ENCODE measurements around the gene NR2C2. TPM values are rescaled to one million over a fixed set of nuclear protein-coding genes. Genes with fewer than 3 reads are reported as not detected.

NR2C2 gene
- total and polyA plus RNA-seq, 9 of the 15 experiments (the other 6 are each of a cell fraction or from before 2014, with no cell fraction given), result 6.1 to 33.0 (median 14.6) TPM

GRCh38 chr3:14991151-14991742, 43.9 kb downstream of the NR2C2 start:
- no peak overlapping the region for H3K4me2 ChIP-seq (ENCODE audit: insufficient read depth, low read length)
- no TSS peak for BruUV-seq (replicated peaks)
- peaks cover 8% of the 10 kb centered on the region; the same call in 1 of the 2 replicates for H4K20me1 ChIP-seq (replicated peaks; ENCODE audit: control insufficient read depth, insufficient read depth, low read length)
- FAIRE-seq (no peak), ATAC-seq (no peak), DNase-seq (ENCODE audit: extremely low read depth in 1 of 4, low spot score in 3 of 4) (no peak)
- TF ChIP-seq, protein P1, sequence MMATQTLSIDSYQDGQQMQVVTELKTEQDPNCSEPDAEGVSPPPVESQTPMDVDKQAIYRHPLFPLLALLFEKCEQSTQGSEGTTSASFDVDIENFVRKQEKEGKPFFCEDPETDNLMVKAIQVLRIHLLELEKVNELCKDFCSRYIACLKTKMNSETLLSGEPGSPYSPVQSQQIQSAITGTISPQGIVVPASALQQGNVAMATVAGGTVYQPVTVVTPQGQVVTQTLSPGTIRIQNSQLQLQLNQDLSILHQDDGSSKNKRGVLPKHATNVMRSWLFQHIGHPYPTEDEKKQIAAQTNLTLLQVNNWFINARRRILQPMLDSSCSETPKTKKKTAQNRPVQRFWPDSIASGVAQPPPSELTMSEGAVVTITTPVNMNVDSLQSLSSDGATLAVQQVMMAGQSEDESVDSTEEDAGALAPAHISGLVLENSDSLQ (IDR thresholded peaks at IDR 0.05), result no peak
- no peak overlapping the region for H3K27ac ChIP-seq (ENCODE audit: extremely low read depth, low read depth, low read length)
- H3K9me1 ChIP-seq (ENCODE audit: control insufficient read depth, insufficient read depth, low read length), result no peaks in the 10 kb centered on the region
- no peak overlapping the region for H2AFZ ChIP-seq (ENCODE audit: low read depth, low read length)
- in situ Hi-C loops (cut with MboI), result no loop called here
- H3K9me3 ChIP-seq (replicated peaks; ENCODE audit: control insufficient read depth, insufficient read depth, low read depth, low read length), result no peaks in the 10 kb centered on the region
- H3K4me1 ChIP-seq (replicated peaks in 1 of 2; ENCODE audit: control insufficient read depth in 2 of 2, insufficient read depth in 2 of 2, low read length in 2 of 2), result no peaks in the 10 kb centered on the region
- peaks cover 23% of the 10 kb centered on the region for H3K79me2 ChIP-seq (ENCODE audit: control insufficient read depth, insufficient read depth, low read length)
- intact Hi-C loops (cut with micrococcal nuclease), result no loop called here
- no peaks in the 10 kb centered on the region for H3K27me3 ChIP-seq (ENCODE audit: control insufficient read depth in 2 of 2, insufficient read depth in 2 of 2, low read length in 2 of 2)
- no peak overlapping the region for H3K4me3 ChIP-seq
- H3K9ac ChIP-seq (ENCODE audit: insufficient read depth in 1 of 2, low read depth in 2 of 2, low read length in 2 of 2), result no peak overlapping the region
- WGBS (ENCODE audit: insufficient coverage, low coverage, missing lambda C conversion rate), result 72% methylated on average over 1 of the region's 1 CpG
- CTCF ChIA-PET (ENCODE audit: low intra/inter-chr PET ratio), result no interaction called here
- H3K36me3 ChIP-seq (ENCODE audit: control insufficient read depth, insufficient read depth, low read length), result no peaks in the 10 kb centered on the region
- POLR2A ChIA-PET, result interaction anchor here (1.1 kb wide), 1 partner anchor 22 kb away, joined by 3 read pairs; no protein-coding TSS in a partner anchor

- CTCF ChIA-PET (ENCODE audit: low intra/inter-chr PET ratio), result no interaction called here
- 72% methylated on average over 7 of the region's 7 CpGs for WGBS (ENCODE audit: insufficient coverage, low coverage, missing lambda C conversion rate)
- Histone ChIP-seq H3K36me3 (ENCODE audit: control insufficient read depth, insufficient read depth, low read length) (no peaks in the 10 kb centered on the region), H3K27me3 (ENCODE audit: control insufficient read depth in 2 of 2, insufficient read depth in 2 of 2, low read length in 2 of 2) (no peaks in the 10 kb centered on the region), H4K20me1 (replicated peaks; ENCODE audit: control insufficient read depth, insufficient read depth, low read length) (peaks cover 8% of the 10 kb centered on the region; the same call in 1 of the 2 replicates), H3K4me2 (ENCODE audit: insufficient read depth, low read length) (no peak overlapping the region), H3K79me2 (ENCODE audit: control insufficient read depth, insufficient read depth, low read length) (peaks cover 28% of the 10 kb centered on the region), H3K27ac (ENCODE audit: extremely low read depth, low read depth, low read length) (no peak overlapping the region), H3K4me3 (no peak overlapping the region), H3K9ac (ENCODE audit: insufficient read depth in 1 of 2, low read depth in 2 of 2, low read length in 2 of 2) (no peak overlapping the region), H3K4me1 (replicated peaks in 1 of 2; ENCODE audit: control insufficient read depth in 2 of 2, insufficient read depth in 2 of 2, low read length in 2 of 2) (no peaks in the 10 kb centered on the region), H3K9me3 (replicated peaks; ENCODE audit: control insufficient read depth, insufficient read depth, low read depth, low read length) (no peaks in the 10 kb centered on the region), H2AFZ (ENCODE audit: low read depth, low read length) (no peak overlapping the region), H3K9me1 (ENCODE audit: control insufficient read depth, insufficient read depth, low read length) (no peaks in the 10 kb centered on the region)
- BruUV-seq (replicated peaks), result no TSS peak
- in situ Hi-C loops (cut with MboI), result no loop called here
- POLR2A ChIA-PET, result no interaction called here
- intact Hi-C loops (cut with micrococcal nuclease), result no loop called here
- no peak for ATAC-seq
- TF ChIP-seq HEY1 (CRISPR knock-in tag; IDR thresholded peaks at IDR 0.05; ENCODE audit: borderline replicate concordance) (no peak), L3MBTL2 (IDR thresholded peaks at IDR 0.05) (no peak), ZNF121 (CRISPR knock-in tag; conservative IDR thresholded peaks at IDR 0.05) (peak; percentile 82)
- TF ChIP-seq, protein P2, sequence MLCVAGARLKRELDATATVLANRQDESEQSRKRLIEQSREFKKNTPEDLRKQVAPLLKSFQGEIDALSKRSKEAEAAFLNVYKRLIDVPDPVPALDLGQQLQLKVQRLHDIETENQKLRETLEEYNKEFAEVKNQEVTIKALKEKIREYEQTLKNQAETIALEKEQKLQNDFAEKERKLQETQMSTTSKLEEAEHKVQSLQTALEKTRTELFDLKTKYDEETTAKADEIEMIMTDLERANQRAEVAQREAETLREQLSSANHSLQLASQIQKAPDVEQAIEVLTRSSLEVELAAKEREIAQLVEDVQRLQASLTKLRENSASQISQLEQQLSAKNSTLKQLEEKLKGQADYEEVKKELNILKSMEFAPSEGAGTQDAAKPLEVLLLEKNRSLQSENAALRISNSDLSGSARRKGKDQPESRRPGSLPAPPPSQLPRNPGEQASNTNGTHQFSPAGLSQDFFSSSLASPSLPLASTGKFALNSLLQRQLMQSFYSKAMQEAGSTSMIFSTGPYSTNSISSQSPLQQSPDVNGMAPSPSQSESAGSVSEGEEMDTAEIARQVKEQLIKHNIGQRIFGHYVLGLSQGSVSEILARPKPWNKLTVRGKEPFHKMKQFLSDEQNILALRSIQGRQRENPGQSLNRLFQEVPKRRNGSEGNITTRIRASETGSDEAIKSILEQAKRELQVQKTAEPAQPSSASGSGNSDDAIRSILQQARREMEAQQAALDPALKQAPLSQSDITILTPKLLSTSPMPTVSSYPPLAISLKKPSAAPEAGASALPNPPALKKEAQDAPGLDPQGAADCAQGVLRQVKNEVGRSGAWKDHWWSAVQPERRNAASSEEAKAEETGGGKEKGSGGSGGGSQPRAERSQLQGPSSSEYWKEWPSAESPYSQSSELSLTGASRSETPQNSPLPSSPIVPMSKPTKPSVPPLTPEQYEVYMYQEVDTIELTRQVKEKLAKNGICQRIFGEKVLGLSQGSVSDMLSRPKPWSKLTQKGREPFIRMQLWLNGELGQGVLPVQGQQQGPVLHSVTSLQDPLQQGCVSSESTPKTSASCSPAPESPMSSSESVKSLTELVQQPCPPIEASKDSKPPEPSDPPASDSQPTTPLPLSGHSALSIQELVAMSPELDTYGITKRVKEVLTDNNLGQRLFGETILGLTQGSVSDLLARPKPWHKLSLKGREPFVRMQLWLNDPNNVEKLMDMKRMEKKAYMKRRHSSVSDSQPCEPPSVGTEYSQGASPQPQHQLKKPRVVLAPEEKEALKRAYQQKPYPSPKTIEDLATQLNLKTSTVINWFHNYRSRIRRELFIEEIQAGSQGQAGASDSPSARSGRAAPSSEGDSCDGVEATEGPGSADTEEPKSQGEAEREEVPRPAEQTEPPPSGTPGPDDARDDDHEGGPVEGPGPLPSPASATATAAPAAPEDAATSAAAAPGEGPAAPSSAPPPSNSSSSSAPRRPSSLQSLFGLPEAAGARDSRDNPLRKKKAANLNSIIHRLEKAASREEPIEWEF (CRISPR knock-in tag; IDR thresholded peaks at IDR 0.05), result no peak
- no peak for DNase-seq (ENCODE audit: extremely low read depth in 1 of 4, low spot score in 3 of 4)
- FAIRE-seq, result no peak
These were observed 44.6 kb downstream of the NR2C2 start for GRCh38 chr3:14991818-14992612.
